ENCODE measurements around the gene IGFN1. TPM values are rescaled to one million over a fixed set of nuclear protein-coding genes. Genes with fewer than 3 reads are reported as not detected.
"Not testable (repeated sequence)": the region's sequence is repeated elsewhere in the genome, so short reads cannot be mapped to it uniquely, and the experiment has no call there.

The IGFN1 gene
- polyA plus RNA-seq, 1 of the 3 experiments (the other 2 are of a cell fraction) = 0.18 TPM

- DNase-seq = no peak
Observed at GRCh38 chr1:201255479-201256362, 65.1 kb downstream of the IGFN1 start.

GRCh38 chr1:201258132-201258531, 67.5 kb downstream of the IGFN1 start:
- H3K27me3 ChIP-seq (ENCODE audit: insufficient read depth); H3K9me2 ChIP-seq; DNase-seq; H4K20me1 ChIP-seq (ENCODE audit: insufficient read depth); H3K4me1 ChIP-seq (ENCODE audit: control insufficient read depth in 1 of 2, insufficient read depth in 2 of 2, low read depth in 1 of 2, low read length in 1 of 2); H3K79me2 ChIP-seq (ENCODE audit: insufficient read depth); H3K4me2 ChIP-seq; H3K9me3 ChIP-seq; H3F3A ChIP-seq (replicated peaks; ENCODE audit: insufficient read depth); H3K36me3 ChIP-seq (replicated peaks in 1 of 2; ENCODE audit: control insufficient read depth in 1 of 2, insufficient read depth in 2 of 2, low read length in 1 of 2); H3K9ac ChIP-seq; H3K27ac ChIP-seq (ENCODE audit: low read depth in 2 of 2, low read length in 1 of 2); H2AFZ ChIP-seq (ENCODE audit: low read depth); POLR2A ChIA-PET; H3K4me3 ChIP-seq (ENCODE audit: low read depth in 2 of 2, low read length in 1 of 2): not testable (repeated sequence)
- CTCF ChIA-PET = interaction anchor here (2.4 to 9.6 kb wide), 2 partner anchors 90 to 103 kb away, joined by 28 to 99 read pairs; no protein-coding TSS in a partner anchor

More at GRCh38 chr1:201255479-201256362, 65.1 kb downstream of the IGFN1 start:
- ChIA-PET CTCF (interaction anchor here (0.7 to 8.7 kb wide), 16 partner anchors 9 to 150 kb away, joined by 3 to 329 read pairs (median 13); partner anchors contain the start of gene TNNT2), POLR2A (no interaction called here)
- Histone ChIP-seq H4K20me1 (ENCODE audit: insufficient read depth) (no peaks in the 10 kb centered on the region), H3K27me3 (ENCODE audit: insufficient read depth) (no peaks in the 10 kb centered on the region), H3K4me2 (no peak overlapping the region), H3K9ac (no peak overlapping the region), H3K36me3 (replicated peaks in 1 of 2; ENCODE audit: control insufficient read depth in 1 of 2, insufficient read depth in 2 of 2, low read length in 1 of 2) (no peaks in the 10 kb centered on the region), H2AFZ (ENCODE audit: low read depth) (no peak overlapping the region), H3F3A (replicated peaks; ENCODE audit: insufficient read depth) (no peaks in the 10 kb centered on the region), H3K79me2 (ENCODE audit: insufficient read depth) (no peaks in the 10 kb centered on the region), H3K4me3 (ENCODE audit: low read depth in 2 of 2, low read length in 1 of 2) (no peak overlapping the region), H3K9me3 (no peaks in the 10 kb centered on the region), H3K9me2 (no peaks in the 10 kb centered on the region), H3K4me1 (ENCODE audit: control insufficient read depth in 1 of 2, insufficient read depth in 2 of 2, low read depth in 1 of 2, low read length in 1 of 2) (peaks cover 0 to 5% of the 10 kb centered on the region in 2 experiments; a peak in 1 of 4 replicates), H3K27ac (ENCODE audit: low read depth in 2 of 2, low read length in 1 of 2) (no peak overlapping the region)
- WGBS (ENCODE audit: low lambda C conversion rate) = 74% methylated on average over 12 of the region's 17 CpGs
- TF ChIP-seq REST (IDR thresholded peaks at IDR 0.05; ENCODE audit: low read depth, low read length) = no peak
- TF ChIP-seq RFX5 (IDR thresholded peaks at IDR 0.05; ENCODE audit: low read length) = no peak
- TF ChIP-seq RAD21 (IDR thresholded peaks at IDR 0.05; ENCODE audit: low read length) = no peak

- Histone ChIP-seq H3K4me3 (ENCODE audit: low read depth in 2 of 2, low read length in 1 of 2) (no peak overlapping the region), H3K27me3 (ENCODE audit: insufficient read depth) (no peaks in the 10 kb centered on the region), H3K9ac (no peak overlapping the region), H3K4me2 (no peak overlapping the region), H3K79me2 (ENCODE audit: insufficient read depth) (no peaks in the 10 kb centered on the region), H3K36me3 (replicated peaks in 1 of 2; ENCODE audit: control insufficient read depth in 1 of 2, insufficient read depth in 2 of 2, low read length in 1 of 2) (no peaks in the 10 kb centered on the region), H3K9me2 (no peaks in the 10 kb centered on the region), H3K4me1 (ENCODE audit: control insufficient read depth in 1 of 2, insufficient read depth in 2 of 2, low read depth in 1 of 2, low read length in 1 of 2) (peaks cover 0 to 12% of the 10 kb centered on the region in 2 experiments; a peak in 1 of 4 replicates), H4K20me1 (ENCODE audit: insufficient read depth) (no peaks in the 10 kb centered on the region), H2AFZ (ENCODE audit: low read depth) (no peak overlapping the region), H3K27ac (ENCODE audit: low read depth in 2 of 2, low read length in 1 of 2) (no peak overlapping the region), H3K9me3 (no peaks in the 10 kb centered on the region), H3F3A (replicated peaks; ENCODE audit: insufficient read depth) (no peaks in the 10 kb centered on the region)
- ChIA-PET POLR2A (no interaction called here), CTCF (interaction anchor here (1.3 to 9.6 kb wide), 4 partner anchors 51 to 223 kb away, joined by 3 to 99 read pairs (median 24); no protein-coding TSS in a partner anchor)
- no peak for DNase-seq
- WGBS (ENCODE audit: low lambda C conversion rate) = 85% methylated on average over 12 of the region's 14 CpGs
- TF ChIP-seq NFIC (IDR thresholded peaks at IDR 0.05; ENCODE audit: borderline replicate concordance) (no peak), MEF2A (IDR thresholded peaks at IDR 0.05; ENCODE audit: borderline replicate concordance, low read depth) (no peak), YY1 (IDR thresholded peaks at IDR 0.05; ENCODE audit: low read depth) (no peak), ZBTB33 (IDR thresholded peaks at IDR 0.05; ENCODE audit: borderline replicate concordance, low read depth) (no peak), MXI1 (IDR thresholded peaks at IDR 0.05; ENCODE audit: low read depth, low read length) (no peak), TCF12 (IDR thresholded peaks at IDR 0.05) (no peak), PBX3 (IDR thresholded peaks at IDR 0.05) (no peak), POLR2AphosphoS5 (IDR thresholded peaks at IDR 0.05; ENCODE audit: low read depth, low read length) (no peak), TAF1 (IDR thresholded peaks at IDR 0.05; ENCODE audit: borderline replicate concordance, low read depth, low read length) (no peak), MAX (IDR thresholded peaks at IDR 0.05; ENCODE audit: low read depth) (no peak), TEAD4 (IDR thresholded peaks at IDR 0.05; ENCODE audit: borderline replicate concordance, insufficient read depth) (no peak)
Observed at GRCh38 chr1:201258763-201259230, 68.2 kb downstream of the IGFN1 start.
